ENCODE results near the gene KLHL2. TPM values are rescaled to one million over a fixed set of nuclear protein-coding genes. Genes with fewer than 3 reads are reported as not detected.

KLHL2 gene
- total and polyA plus RNA-seq, 2 experiments from 2014 or later = 7.1 to 14.8 TPM

DNA sequence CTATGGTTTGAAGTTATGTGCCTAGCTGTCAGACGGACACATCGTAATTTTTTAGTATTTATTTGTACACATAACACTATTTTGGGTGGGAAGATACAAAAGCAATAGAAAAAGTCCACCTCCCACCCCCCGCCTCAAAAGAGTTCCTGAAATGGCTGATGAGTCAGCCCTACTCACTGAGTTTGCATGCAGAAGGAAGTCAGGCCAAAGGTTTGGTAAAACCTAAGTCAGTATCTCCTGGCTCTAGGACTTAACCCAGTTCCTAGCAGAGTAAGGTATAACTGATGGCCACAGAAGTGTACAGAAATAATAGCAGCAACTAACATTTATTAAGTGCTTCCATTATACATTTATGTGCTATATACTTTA is 2.9 kb upstream of the KLHL2 start:
- no peak overlapping the region for H2AFZ ChIP-seq
- H3K4me3 ChIP-seq = no peak overlapping the region
- ATAC-seq = no peak
- no peaks in the 10 kb centered on the region; the same call in 1 of the 2 replicates for H3F3A ChIP-seq (replicated peaks; ENCODE audit: low read depth)
- Mint-ChIP-seq H3K9me3 (no peaks in the 10 kb centered on the region; the same call in 2 of the 3 replicates), H3K27ac (no peak overlapping the region), H3K4me3 (no peak overlapping the region), H3K36me3 (ENCODE audit: low read depth) (no peaks in the 10 kb centered on the region), H3K27me3 (ENCODE audit: insufficient read depth, low read depth, poor library complexity) (peaks cover 18% of the 10 kb centered on the region), H3K4me1 (peaks cover 31% of the 10 kb centered on the region)
- H3K27ac ChIP-seq (ENCODE audit: low read depth) = no peak overlapping the region
- H3K27me3 ChIP-seq (ENCODE audit: insufficient read depth) = peaks cover 31% of the 10 kb centered on the region
- TF ChIP-seq EZH2phosphoT487 (IDR thresholded peaks at IDR 0.05; ENCODE audit: unreplicated experiment) (no peak), STAT1 (IDR thresholded peaks at IDR 0.05; ENCODE audit: unreplicated experiment) (no peak), CREB1 (CRISPR knock-in tag; IDR thresholded peaks at IDR 0.05; ENCODE audit: low read depth) (no peak), ZNF114 (CRISPR knock-in tag; IDR thresholded peaks at IDR 0.05) (no peak), NANOG (IDR thresholded peaks at IDR 0.05; ENCODE audit: borderline replicate concordance) (no peak), POLR2AphosphoS5 (IDR thresholded peaks at IDR 0.05; ENCODE audit: low read depth) (no peak), EZH2 (IDR thresholded peaks at IDR 0.05; ENCODE audit: low read depth, unreplicated experiment) (no peak), JUNB (IDR thresholded peaks at IDR 0.05; ENCODE audit: unreplicated experiment) (no peak), ZNF331 (CRISPR knock-in tag; IDR thresholded peaks at IDR 0.05; ENCODE audit: low read depth) (no peak)
- TF ChIP-seq, protein P1, sequence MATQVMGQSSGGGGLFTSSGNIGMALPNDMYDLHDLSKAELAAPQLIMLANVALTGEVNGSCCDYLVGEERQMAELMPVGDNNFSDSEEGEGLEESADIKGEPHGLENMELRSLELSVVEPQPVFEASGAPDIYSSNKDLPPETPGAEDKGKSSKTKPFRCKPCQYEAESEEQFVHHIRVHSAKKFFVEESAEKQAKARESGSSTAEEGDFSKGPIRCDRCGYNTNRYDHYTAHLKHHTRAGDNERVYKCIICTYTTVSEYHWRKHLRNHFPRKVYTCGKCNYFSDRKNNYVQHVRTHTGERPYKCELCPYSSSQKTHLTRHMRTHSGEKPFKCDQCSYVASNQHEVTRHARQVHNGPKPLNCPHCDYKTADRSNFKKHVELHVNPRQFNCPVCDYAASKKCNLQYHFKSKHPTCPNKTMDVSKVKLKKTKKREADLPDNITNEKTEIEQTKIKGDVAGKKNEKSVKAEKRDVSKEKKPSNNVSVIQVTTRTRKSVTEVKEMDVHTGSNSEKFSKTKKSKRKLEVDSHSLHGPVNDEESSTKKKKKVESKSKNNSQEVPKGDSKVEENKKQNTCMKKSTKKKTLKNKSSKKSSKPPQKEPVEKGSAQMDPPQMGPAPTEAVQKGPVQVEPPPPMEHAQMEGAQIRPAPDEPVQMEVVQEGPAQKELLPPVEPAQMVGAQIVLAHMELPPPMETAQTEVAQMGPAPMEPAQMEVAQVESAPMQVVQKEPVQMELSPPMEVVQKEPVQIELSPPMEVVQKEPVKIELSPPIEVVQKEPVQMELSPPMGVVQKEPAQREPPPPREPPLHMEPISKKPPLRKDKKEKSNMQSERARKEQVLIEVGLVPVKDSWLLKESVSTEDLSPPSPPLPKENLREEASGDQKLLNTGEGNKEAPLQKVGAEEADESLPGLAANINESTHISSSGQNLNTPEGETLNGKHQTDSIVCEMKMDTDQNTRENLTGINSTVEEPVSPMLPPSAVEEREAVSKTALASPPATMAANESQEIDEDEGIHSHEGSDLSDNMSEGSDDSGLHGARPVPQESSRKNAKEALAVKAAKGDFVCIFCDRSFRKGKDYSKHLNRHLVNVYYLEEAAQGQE (IDR thresholded peaks at IDR 0.05; ENCODE audit: unreplicated experiment) = no peak
- TF ChIP-seq, protein P2, sequence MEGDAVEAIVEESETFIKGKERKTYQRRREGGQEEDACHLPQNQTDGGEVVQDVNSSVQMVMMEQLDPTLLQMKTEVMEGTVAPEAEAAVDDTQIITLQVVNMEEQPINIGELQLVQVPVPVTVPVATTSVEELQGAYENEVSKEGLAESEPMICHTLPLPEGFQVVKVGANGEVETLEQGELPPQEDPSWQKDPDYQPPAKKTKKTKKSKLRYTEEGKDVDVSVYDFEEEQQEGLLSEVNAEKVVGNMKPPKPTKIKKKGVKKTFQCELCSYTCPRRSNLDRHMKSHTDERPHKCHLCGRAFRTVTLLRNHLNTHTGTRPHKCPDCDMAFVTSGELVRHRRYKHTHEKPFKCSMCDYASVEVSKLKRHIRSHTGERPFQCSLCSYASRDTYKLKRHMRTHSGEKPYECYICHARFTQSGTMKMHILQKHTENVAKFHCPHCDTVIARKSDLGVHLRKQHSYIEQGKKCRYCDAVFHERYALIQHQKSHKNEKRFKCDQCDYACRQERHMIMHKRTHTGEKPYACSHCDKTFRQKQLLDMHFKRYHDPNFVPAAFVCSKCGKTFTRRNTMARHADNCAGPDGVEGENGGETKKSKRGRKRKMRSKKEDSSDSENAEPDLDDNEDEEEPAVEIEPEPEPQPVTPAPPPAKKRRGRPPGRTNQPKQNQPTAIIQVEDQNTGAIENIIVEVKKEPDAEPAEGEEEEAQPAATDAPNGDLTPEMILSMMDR (conservative IDR thresholded peaks at IDR 0.05; ENCODE audit: low read depth in 2 of 2) = no peak
- TF ChIP-seq, protein P3, sequence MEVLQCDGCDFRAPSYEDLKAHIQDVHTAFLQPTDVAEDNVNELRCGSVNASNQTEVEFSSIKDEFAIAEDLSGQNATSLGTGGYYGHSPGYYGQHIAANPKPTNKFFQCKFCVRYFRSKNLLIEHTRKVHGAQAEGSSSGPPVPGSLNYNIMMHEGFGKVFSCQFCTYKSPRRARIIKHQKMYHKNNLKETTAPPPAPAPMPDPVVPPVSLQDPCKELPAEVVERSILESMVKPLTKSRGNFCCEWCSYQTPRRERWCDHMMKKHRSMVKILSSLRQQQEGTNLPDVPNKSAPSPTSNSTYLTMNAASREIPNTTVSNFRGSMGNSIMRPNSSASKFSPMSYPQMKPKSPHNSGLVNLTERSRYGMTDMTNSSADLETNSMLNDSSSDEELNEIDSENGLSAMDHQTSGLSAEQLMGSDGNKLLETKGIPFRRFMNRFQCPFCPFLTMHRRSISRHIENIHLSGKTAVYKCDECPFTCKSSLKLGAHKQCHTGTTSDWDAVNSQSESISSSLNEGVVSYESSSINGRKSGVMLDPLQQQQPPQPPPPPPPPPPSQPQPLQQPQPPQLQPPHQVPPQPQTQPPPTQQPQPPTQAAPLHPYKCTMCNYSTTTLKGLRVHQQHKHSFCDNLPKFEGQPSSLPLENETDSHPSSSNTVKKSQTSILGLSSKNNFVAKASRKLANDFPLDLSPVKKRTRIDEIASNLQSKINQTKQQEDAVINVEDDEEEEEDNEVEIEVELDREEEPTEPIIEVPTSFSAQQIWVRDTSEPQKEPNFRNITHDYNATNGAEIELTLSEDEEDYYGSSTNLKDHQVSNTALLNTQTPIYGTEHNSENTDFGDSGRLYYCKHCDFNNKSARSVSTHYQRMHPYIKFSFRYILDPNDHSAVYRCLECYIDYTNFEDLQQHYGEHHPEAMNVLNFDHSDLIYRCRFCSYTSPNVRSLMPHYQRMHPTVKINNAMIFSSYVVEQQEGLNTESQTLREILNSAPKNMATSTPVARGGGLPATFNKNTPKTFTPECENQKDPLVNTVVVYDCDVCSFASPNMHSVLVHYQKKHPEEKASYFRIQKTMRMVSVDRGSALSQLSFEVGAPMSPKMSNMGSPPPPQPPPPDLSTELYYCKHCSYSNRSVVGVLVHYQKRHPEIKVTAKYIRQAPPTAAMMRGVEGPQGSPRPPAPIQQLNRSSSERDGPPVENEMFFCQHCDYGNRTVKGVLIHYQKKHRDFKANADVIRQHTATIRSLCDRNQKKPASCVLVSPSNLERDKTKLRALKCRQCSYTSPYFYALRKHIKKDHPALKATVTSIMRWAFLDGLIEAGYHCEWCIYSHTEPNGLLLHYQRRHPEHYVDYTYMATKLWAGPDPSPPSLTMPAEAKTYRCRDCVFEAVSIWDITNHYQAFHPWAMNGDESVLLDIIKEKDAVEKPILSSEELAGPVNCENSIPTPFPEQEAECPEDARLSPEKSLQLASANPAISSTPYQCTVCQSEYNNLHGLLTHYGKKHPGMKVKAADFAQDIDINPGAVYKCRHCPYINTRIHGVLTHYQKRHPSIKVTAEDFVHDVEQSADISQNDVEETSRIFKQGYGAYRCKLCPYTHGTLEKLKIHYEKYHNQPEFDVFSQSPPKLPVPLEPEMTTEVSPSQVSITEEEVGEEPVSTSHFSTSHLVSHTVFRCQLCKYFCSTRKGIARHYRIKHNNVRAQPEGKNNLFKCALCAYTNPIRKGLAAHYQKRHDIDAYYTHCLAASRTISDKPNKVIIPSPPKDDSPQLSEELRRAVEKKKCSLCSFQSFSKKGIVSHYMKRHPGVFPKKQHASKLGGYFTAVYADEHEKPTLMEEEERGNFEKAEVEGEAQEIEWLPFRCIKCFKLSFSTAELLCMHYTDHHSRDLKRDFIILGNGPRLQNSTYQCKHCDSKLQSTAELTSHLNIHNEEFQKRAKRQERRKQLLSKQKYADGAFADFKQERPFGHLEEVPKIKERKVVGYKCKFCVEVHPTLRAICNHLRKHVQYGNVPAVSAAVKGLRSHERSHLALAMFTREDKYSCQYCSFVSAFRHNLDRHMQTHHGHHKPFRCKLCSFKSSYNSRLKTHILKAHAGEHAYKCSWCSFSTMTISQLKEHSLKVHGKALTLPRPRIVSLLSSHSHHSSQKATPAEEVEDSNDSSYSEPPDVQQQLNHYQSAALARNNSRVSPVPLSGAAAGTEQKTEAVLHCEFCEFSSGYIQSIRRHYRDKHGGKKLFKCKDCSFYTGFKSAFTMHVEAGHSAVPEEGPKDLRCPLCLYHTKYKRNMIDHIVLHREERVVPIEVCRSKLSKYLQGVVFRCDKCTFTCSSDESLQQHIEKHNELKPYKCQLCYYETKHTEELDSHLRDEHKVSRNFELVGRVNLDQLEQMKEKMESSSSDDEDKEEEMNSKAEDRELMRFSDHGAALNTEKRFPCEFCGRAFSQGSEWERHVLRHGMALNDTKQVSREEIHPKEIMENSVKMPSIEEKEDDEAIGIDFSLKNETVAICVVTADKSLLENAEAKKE (CRISPR knock-in tag; IDR thresholded peaks at IDR 0.05) = no peak
- TF ChIP-seq, protein P4, sequence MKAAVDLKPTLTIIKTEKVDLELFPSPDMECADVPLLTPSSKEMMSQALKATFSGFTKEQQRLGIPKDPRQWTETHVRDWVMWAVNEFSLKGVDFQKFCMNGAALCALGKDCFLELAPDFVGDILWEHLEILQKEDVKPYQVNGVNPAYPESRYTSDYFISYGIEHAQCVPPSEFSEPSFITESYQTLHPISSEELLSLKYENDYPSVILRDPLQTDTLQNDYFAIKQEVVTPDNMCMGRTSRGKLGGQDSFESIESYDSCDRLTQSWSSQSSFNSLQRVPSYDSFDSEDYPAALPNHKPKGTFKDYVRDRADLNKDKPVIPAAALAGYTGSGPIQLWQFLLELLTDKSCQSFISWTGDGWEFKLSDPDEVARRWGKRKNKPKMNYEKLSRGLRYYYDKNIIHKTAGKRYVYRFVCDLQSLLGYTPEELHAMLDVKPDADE (IDR thresholded peaks at IDR 0.05) = no peak
- peaks cover 29% of the 10 kb centered on the region for H3K4me1 ChIP-seq (ENCODE audit: insufficient read depth)
- H3K9me2 ChIP-seq (ENCODE audit: insufficient read depth) = no peaks in the 10 kb centered on the region
- DNase-seq (ENCODE audit: low spot score) = no peak
- H3K79me2 ChIP-seq (replicated peaks; ENCODE audit: insufficient read depth) = peaks cover 15% of the 10 kb centered on the region
- no peaks in the 10 kb centered on the region for H3K36me3 ChIP-seq (ENCODE audit: insufficient read depth)
- no peaks in the 10 kb centered on the region; the same call in 1 of the 2 replicates for H4K20me1 ChIP-seq (replicated peaks; ENCODE audit: insufficient read depth)
- H3K4me2 ChIP-seq = no peak overlapping the region

All from GM23338 (cell line).